Thoracic aorta (tissue), 2 donors: ENCODE measurements around the gene TRIP10. TPM values are rescaled to one million over a fixed set of nuclear protein-coding genes. Genes with fewer than 3 reads are reported as not detected.

Experiments
- ATAC-seq: fragments of 150-250 bp; one replicate; pipeline ENCODE4 v1.8.0; 2017; ENCODE audit warnings: low read depth; ENCODE audit not compliant: insufficient number of reproducible peaks, low FRiP score
- DNase-seq: peaks from one replicate; pipeline ENCODE4 v3.0.0-alpha.2; 2020; ENCODE audit warnings: low spot score
- H3K27ac ChIP-seq, 2 donors: fragments of 200-600 bp; sonication (generic); 1 replicate in 1 of 2; 2 replicates in 1 of 2; pipeline ENCODE4 v1.5.1; 2016; ENCODE audit warnings: mild to moderate bottlenecking in 2 of 2, moderate library complexity in 2 of 2
- H3K27me3 ChIP-seq: fragments of 200-600 bp; sonication (generic); replicated peaks from 2 replicates; pipeline ENCODE4 v1.6.0; 2016; ENCODE audit warnings: mild to moderate bottlenecking; ENCODE audit not compliant: insufficient read depth
- H3K36me3 ChIP-seq: fragments of 200-600 bp; sonication (generic); one replicate; pipeline ENCODE4 v1.5.1; 2016
- H3K4me1 ChIP-seq, 2 donors: fragments of 200-600 bp; sonication (generic); 1 replicate in 1 of 2; 2 replicates in 1 of 2; pipeline versions ENCODE4 v1.5.1 to v1.6.0; 2016; ENCODE audit warnings: low read depth in 2 of 2, mild to moderate bottlenecking in 1 of 2; ENCODE audit not compliant: control insufficient read depth in 1 of 2
- H3K4me3 ChIP-seq: fragments of 200-600 bp; sonication (generic); 2 replicates; pipeline ENCODE4 v1.5.1; 2016; ENCODE audit warnings: mild to moderate bottlenecking
- H3K9me3 ChIP-seq: fragments of 200-600 bp; sonication (generic); 2 replicates; pipeline ENCODE4 v1.5.1; 2016
- CTCF ChIP-seq: fragments of 200-600 bp; sonication (generic); IDR thresholded peaks from one replicate; pipeline ENCODE4 v1.5.1; 2019; ENCODE audit warnings: antibody characterized with exemption
- total RNA-seq, 2 donors: library from RNA; depleted of rRNA; stranded (reverse); fragments of >200 nt; gene quantifications; one replicate each; pipeline versions ENCODE4 v1.1.0 to v1.2.3, GENCODE V29; 2016

The TRIP10 gene
- total RNA-seq, 2 donors from 2014 or later, result 98.2 to 105 TPM

- H3K27me3 ChIP-seq, result no peaks in the 10 kb centered on the region
- no peak overlapping the region for H3K27ac ChIP-seq
- no peak overlapping the region for H3K4me3 ChIP-seq
- DNase-seq (no peak), ATAC-seq (no peak)
- TF ChIP-seq CTCF, result no peak
- no peaks in the 10 kb centered on the region for H3K9me3 ChIP-seq
- no peaks in the 10 kb centered on the region for H3K36me3 ChIP-seq
- no peaks in the 10 kb centered on the region for H3K4me1 ChIP-seq
Observed at GRCh38 chr19:6716610-6716970, 22.9 kb upstream of the TRIP10 start.

DNA sequence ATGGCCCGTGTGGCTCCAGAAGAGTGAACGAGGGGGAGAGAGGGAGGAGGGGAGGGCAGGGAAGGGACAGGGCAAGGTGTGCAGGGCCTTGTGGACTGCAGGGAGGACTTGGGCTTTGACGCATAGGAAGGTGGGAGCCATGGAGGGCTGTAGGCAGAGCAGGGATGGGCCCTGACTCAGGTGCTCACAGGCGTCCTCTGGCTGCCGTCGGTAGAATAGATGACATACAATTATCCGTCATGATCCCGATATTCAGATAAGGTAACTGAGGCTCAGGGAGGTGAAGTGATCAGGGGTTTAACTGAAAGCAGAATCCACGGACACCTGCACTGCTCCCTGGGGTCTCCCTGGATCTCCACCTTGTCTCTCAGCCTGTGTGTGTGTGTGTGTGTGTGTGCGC lies 22.4 kb upstream of the TRIP10 start:
- Histone ChIP-seq H3K4me3 (no peak overlapping the region), H3K36me3 (no peaks in the 10 kb centered on the region), H3K27ac (no peak overlapping the region), H3K4me1 (no peaks in the 10 kb centered on the region), H3K9me3 (no peaks in the 10 kb centered on the region), H3K27me3 (no peaks in the 10 kb centered on the region)
- no peak for TF ChIP-seq CTCF
- ATAC-seq (no peak), DNase-seq (no peak)

DNA sequence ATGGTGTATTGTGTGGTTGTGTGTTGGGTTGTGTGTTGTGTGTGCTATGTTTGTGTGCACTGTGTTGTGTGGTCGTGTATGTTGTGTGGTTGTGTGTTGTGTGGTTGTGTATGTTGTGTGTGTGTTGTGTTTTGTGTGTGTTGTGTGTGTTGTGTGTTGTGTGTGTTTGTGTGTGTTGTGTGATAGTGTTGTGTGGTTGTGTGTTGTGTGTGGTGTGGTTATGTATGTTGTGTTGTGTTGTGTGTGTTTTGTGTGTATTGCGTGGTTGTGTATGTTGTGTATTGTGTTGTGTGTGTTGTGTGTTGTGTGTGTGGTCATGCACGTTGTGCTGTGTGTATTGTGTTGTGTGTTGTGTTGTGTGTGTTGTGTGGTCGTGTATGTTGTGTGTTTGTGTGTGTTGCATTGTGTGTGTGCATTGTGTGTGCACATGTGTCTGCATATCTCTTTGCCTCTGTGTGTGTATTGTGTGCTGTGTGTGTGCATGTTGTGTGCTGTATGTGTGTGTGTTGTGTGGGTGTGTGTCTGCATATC lies 22.0 kb upstream of the TRIP10 start:
- ATAC-seq (no peak), DNase-seq (no peak)
- H3K36me3 ChIP-seq, result no peaks in the 10 kb centered on the region
- no peaks in the 10 kb centered on the region for H3K9me3 ChIP-seq
- H3K27me3 ChIP-seq, result no peaks in the 10 kb centered on the region
- no peak for TF ChIP-seq CTCF
- H3K27ac ChIP-seq, result no peak overlapping the region
- H3K4me3 ChIP-seq, result no peak overlapping the region
- H3K4me1 ChIP-seq, result no peaks in the 10 kb centered on the region

DNA sequence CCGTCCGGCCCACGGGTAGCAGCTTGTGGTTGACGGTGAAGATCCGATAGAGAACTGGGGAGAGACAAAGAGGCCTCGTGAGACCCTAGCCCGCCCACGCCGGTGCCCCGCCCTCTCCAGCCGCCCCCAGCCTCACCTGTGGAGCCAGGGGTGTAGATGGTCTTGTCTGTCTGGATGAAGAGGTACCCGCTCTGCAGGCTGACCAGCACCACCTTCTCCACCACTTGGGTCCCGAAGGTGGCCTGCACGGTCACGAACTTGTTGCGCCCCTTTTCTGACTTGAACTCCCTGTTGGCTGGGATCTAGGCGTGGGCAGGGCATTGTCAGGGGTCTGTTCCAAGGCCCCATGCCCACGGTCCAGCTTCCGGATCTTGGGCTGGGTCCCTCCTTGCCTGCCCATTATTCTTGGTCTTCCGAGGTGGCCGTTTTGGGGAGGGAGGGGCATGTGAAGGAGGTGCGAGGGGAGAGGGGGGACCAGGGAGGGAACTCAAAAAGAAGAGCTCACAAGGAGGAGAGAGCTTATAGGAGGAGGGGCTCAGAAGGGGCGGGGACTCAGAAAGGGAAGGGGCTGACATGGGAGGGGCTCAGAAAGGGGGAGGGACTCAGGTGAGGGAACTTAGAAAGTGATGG lies 21.3 kb upstream of the TRIP10 start:
- peaks cover 3 to 4% of the 10 kb centered on the region in 2 donors for H3K4me1 ChIP-seq
- H3K27ac ChIP-seq, result no peak overlapping the region
- H3K36me3 ChIP-seq, result no peaks in the 10 kb centered on the region
- no peak for TF ChIP-seq CTCF
- no peaks in the 10 kb centered on the region for H3K9me3 ChIP-seq
- DNase-seq (no peak), ATAC-seq (no peak)
- no peaks in the 10 kb centered on the region for H3K27me3 ChIP-seq
- no peak overlapping the region for H3K4me3 ChIP-seq

DNA sequence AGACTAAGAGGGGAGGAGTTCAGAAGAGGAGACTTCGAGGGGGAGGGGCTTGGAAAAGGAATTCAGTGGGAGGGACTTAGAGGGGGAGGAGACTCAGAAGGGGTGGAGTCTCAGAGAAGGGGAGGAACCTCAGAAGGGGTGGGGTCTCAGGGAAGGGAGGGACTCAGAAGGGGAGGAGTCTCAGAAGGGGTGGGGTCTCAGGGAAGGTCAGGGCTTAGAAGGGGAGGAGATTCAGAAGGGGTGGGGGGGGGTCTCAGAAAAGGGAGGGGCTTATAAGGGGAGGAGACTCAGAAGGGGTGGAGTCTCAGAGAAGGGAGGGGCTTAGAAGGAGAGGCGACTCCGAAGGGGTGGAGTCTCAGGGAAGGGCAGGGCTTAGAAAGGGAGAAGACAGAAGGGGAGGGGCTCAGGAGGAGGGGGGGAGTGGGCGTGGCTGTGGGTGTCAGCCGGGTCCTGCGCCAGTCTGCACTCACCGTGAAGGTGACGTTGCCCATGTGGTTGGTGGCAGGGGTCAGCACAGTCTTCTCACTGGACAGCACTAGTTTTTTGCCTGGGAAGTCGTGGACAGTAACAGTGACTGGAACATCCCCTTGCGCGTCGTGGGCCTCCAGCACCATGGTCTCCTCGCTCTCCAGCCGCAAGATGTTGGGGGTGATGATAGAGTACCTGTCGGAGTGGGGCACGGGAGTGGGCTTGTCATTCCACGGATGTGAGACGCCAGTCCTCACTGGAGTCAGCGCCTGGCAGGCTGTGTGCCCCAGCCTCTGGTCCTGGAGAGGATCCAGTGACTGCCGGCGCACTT lies 20.5 kb upstream of the TRIP10 start:
- Histone ChIP-seq H3K9me3 (no peaks in the 10 kb centered on the region), H3K4me3 (no peak overlapping the region), H3K27ac (no peak overlapping the region), H3K4me1 (peaks cover 4 to 5% of the 10 kb centered on the region in 2 donors), H3K36me3 (no peaks in the 10 kb centered on the region), H3K27me3 (no peaks in the 10 kb centered on the region)
- no peak for TF ChIP-seq CTCF
- DNase-seq (no peak), ATAC-seq (no peak)
